ENCODE results near the gene SH2D3A.

The SH2D3A gene

DNA sequence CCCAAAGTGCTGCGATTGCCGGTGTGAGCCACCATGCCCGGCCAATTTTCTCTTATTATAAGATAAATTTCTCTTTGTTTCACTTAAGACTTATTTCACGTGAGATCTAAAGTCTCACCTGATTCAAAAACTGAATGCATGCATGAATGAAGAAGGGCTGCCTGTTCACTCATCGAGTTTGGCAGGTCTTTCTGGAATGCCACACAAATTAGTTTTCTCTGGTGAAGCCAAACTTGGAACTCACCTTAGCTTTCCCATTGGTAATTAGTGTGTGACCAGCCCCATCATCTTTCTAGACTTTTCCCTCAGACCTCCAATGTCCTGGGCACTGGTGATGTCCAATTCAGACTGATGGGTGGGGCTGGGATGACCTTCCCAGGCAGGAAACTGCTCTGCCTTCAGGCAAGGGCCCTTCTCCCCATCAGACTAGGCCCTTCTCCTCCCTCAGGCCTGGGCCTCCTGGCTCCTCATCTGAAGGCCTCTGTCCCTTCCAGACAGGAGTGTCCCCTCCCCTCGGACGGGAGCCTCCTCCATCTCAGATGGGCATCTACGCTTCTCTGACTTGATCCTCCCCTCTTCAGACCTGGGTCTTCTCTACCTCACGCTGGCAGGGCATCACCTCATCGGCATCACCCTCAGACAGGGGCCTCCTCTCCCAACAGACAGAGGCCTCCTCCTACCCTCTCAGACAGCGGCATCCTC, 61.2 kb downstream of the SH2D3A start:
- DNase-seq (ENCODE audit: low spot score): no peak
